Skeletal muscle tissue (tissue), 4 donors: ENCODE data around the gene KCNJ1. TPM values are rescaled to one million over a fixed set of nuclear protein-coding genes. Genes with fewer than 3 reads are reported as not detected.

Experiments
- H3K27ac ChIP-seq: one replicate; pipeline ENCODE4 v1.7.0; 2013; ENCODE audit warnings: mild to moderate bottlenecking, low read depth, low read length, inconsistent platforms
- H3K27me3 ChIP-seq, 3 donors: one replicate each; pipeline ENCODE4 v1.7.0; 2013; ENCODE audit warnings: low read length in 3 of 3; ENCODE audit not compliant: control insufficient read depth in 3 of 3, insufficient read depth in 3 of 3
- H3K36me3 ChIP-seq, 3 donors: one replicate each; pipeline ENCODE4 v1.7.0; 2013; ENCODE audit warnings: low read length in 3 of 3; ENCODE audit not compliant: control insufficient read depth in 3 of 3, insufficient read depth in 3 of 3
- H3K4me1 ChIP-seq, 3 donors: one replicate each; pipeline ENCODE4 v1.7.0; 2013; ENCODE audit warnings: low read length in 3 of 3, mild to moderate bottlenecking in 3 of 3; ENCODE audit not compliant: control insufficient read depth in 3 of 3, insufficient read depth in 3 of 3
- H3K4me3 ChIP-seq, 3 donors: one replicate each; pipeline ENCODE4 v1.7.0; 2013; ENCODE audit warnings: low read length in 3 of 3
- H3K9ac ChIP-seq, 3 donors: one replicate each; pipeline ENCODE4 v1.7.0; 2013; ENCODE audit warnings: low read length in 3 of 3, mild to moderate bottlenecking in 3 of 3, moderate library complexity in 2 of 3, low read depth in 1 of 3
- H3K9me3 ChIP-seq, 3 donors: one replicate each; pipeline ENCODE4 v1.7.0; 2013; ENCODE audit warnings: low read length in 3 of 3; ENCODE audit not compliant: control insufficient read depth in 3 of 3
- total RNA-seq: library from RNA; depleted of rRNA; stranded (reverse); fragments of >200 nt; gene quantifications from one replicate; pipeline ENCODE4 v1.2.3, GENCODE V29; 2014
- donor health status: Osteomylitis.

KCNJ1 gene
- total RNA-seq: not detected

GRCh38 chr11:128867277-128867676 is at the start of gene KCNJ1:
TSS of gene KCNJ1 (minus strand) at chr11:128867296. CDS start at chr11:128840243, 27,053 bp downstream.
- Histone ChIP-seq H3K36me3 (no peaks in the 10 kb centered on the region), H3K4me1 (no peaks in the 10 kb centered on the region), H3K9me3 (no peaks in the 10 kb centered on the region), H3K27me3 (peaks cover 0 to 4% (median 0%) of the 10 kb centered on the region in 3 donors), H3K4me3 (no peak within 1 kb of the TSS), H3K27ac (no peak within 1 kb of the TSS), H3K9ac (no peak within 1 kb of the TSS)

GRCh38 chr11:128916681-128917080 is 49.6 kb upstream of the KCNJ1 start:
- H3K4me3 ChIP-seq: no peak overlapping the region
- no peaks in the 10 kb centered on the region for H3K36me3 ChIP-seq

GRCh38 chr11:128916037-128916572 is 49.0 kb upstream of the KCNJ1 start:
- no peaks in the 10 kb centered on the region for H3K4me1 ChIP-seq
- no peak overlapping the region for H3K9ac ChIP-seq
- H3K9me3 ChIP-seq: no peaks in the 10 kb centered on the region
- H3K27ac ChIP-seq: no peak overlapping the region
- no peaks in the 10 kb centered on the region for H3K36me3 ChIP-seq
- no peak overlapping the region for H3K4me3 ChIP-seq
- H3K27me3 ChIP-seq: peaks cover 0 to 11% (median 8%) of the 10 kb centered on the region in 3 donors

More at GRCh38 chr11:128916681-128917080, 49.6 kb upstream of the KCNJ1 start:
- H3K4me1 ChIP-seq: no peaks in the 10 kb centered on the region
- no peak overlapping the region for H3K27ac ChIP-seq
- no peaks in the 10 kb centered on the region for H3K9me3 ChIP-seq
- peaks cover 0 to 8% (median 5%) of the 10 kb centered on the region in 3 donors for H3K27me3 ChIP-seq
- no peak overlapping the region for H3K9ac ChIP-seq

- H3K36me3 ChIP-seq: no peaks in the 10 kb centered on the region
- H3K27me3 ChIP-seq: peaks cover 0 to 11% (median 8%) of the 10 kb centered on the region in 3 donors
- no peak overlapping the region for H3K9ac ChIP-seq
- H3K9me3 ChIP-seq: no peaks in the 10 kb centered on the region
- H3K27ac ChIP-seq: no peak overlapping the region
- no peak overlapping the region for H3K4me3 ChIP-seq
- no peaks in the 10 kb centered on the region for H3K4me1 ChIP-seq
These were observed 48.0 kb upstream of the KCNJ1 start for GRCh38 chr11:128915149-128915521.

GRCh38 chr11:128914216-128915148 is 47.4 kb upstream of the KCNJ1 start:
- Histone ChIP-seq H3K9me3 (no peaks in the 10 kb centered on the region), H3K4me3 (no peak overlapping the region), H3K36me3 (no peaks in the 10 kb centered on the region), H3K4me1 (no peaks in the 10 kb centered on the region), H3K9ac (no peak overlapping the region), H3K27ac (no peak overlapping the region), H3K27me3 (peaks cover 0 to 15% (median 8%) of the 10 kb centered on the region in 3 donors)

- Histone ChIP-seq H3K36me3 (no peaks in the 10 kb centered on the region), H3K9ac (no peak overlapping the region), H3K4me3 (no peak overlapping the region), H3K4me1 (peaks cover 0 to 2% (median 0%) of the 10 kb centered on the region in 3 donors), H3K27ac (no peak overlapping the region), H3K9me3 (no peaks in the 10 kb centered on the region), H3K27me3 (peaks cover 0 to 20% (median 5%) of the 10 kb centered on the region in 3 donors)
These were observed 46.7 kb upstream of the KCNJ1 start for GRCh38 chr11:128913806-128914205.

GRCh38 chr11:128911701-128912100 is 44.6 kb upstream of the KCNJ1 start:
- Histone ChIP-seq H3K4me3 (no peak overlapping the region), H3K9me3 (no peaks in the 10 kb centered on the region), H3K36me3 (no peaks in the 10 kb centered on the region), H3K9ac (no peak overlapping the region), H3K27ac (no peak overlapping the region), H3K27me3 (peaks cover 6 to 35% (median 8%) of the 10 kb centered on the region in 3 donors), H3K4me1 (peaks cover 0 to 4% (median 2%) of the 10 kb centered on the region in 3 donors)

- Histone ChIP-seq H3K4me3 (no peak overlapping the region), H3K27me3 (peaks cover 11 to 40% (median 13%) of the 10 kb centered on the region in 3 donors), H3K9me3 (no peaks in the 10 kb centered on the region)
These were observed 44.1 kb upstream of the KCNJ1 start for GRCh38 chr11:128911239-128911638.

GRCh38 chr11:128910576-128910975 is 43.5 kb upstream of the KCNJ1 start:
- H3K9ac ChIP-seq: no peak overlapping the region
- no peak overlapping the region for H3K4me3 ChIP-seq
- no peak overlapping the region for H3K27ac ChIP-seq
- peaks cover 13 to 43% (median 17%) of the 10 kb centered on the region in 3 donors for H3K27me3 ChIP-seq
- peaks cover 4 to 5% (median 4%) of the 10 kb centered on the region in 3 donors for H3K4me1 ChIP-seq
- H3K9me3 ChIP-seq: no peaks in the 10 kb centered on the region
- no peaks in the 10 kb centered on the region for H3K36me3 ChIP-seq

More at GRCh38 chr11:128911239-128911638, 44.1 kb upstream of the KCNJ1 start:
- Histone ChIP-seq H3K27ac (no peak overlapping the region), H3K9ac (no peak overlapping the region), H3K36me3 (no peaks in the 10 kb centered on the region), H3K4me1 (peaks cover 2 to 4% (median 2%) of the 10 kb centered on the region in 3 donors)
